ENCODE data around the gene RP2.

GRCh38 chrX:46863072-46863471 is 26.2 kb downstream of the RP2 start:
- TF ChIP-seq POLR2A (IDR thresholded peaks at IDR 0.05): no peak
- no peak for TF ChIP-seq CTCF (IDR thresholded peaks at IDR 0.05)
